ENCODE results near the gene SLC27A2.

The SLC27A2 gene

GRCh38 chr15:50281427-50281826, 99.4 kb downstream of the SLC27A2 start:
- H3K4me3 ChIP-seq (ENCODE audit: low read depth, low read length): no peak overlapping the region
- TF ChIP-seq CTCF (IDR thresholded peaks at IDR 0.05; ENCODE audit: low read depth, low read length): no peak
